Hematopoietic multipotent progenitor cell (in vitro differentiated cells): ENCODE data around the gene CSNK1G1. TPM values are rescaled to one million over a fixed set of nuclear protein-coding genes. Genes with fewer than 3 reads are reported as not detected.

ENCODE experiments used
- small RNA-seq: library from RNA; depleted of rRNA; stranded (forward); fragments of <200 nt; gene quantifications from one replicate; pipeline ENCODE3, GENCODE V24; 2012
- total RNA-seq: library from RNA; depleted of rRNA; stranded (reverse); fragments of >200 nt; gene quantifications from one replicate; pipeline ENCODE4 v1.2.3, GENCODE V29; 2012

Gene CSNK1G1
- total RNA-seq, 1 donor, result 14.0 TPM

Small RNA genes within 50 kb of the gene (small RNA-seq; reads per million reads assigned to genes)
- not detected for gene RF00554

Other genes starting within 250 kb of the CSNK1G1 start
- gene SNX22, start 204.4 kb downstream of the CSNK1G1 start, total RNA-seq, result 1.1 TPM
- 265 TPM for gene PPIB, start 193.2 kb downstream of the CSNK1G1 start, total RNA-seq
- gene PCLAF, start 25.3 kb upstream of the CSNK1G1 start, total RNA-seq, result 8.1 TPM
- gene TRIP4, start 31.7 kb upstream of the CSNK1G1 start, total RNA-seq, result 4.8 TPM
- 41.5 TPM for gene ZNF609, start 104.4 kb upstream of the CSNK1G1 start, total RNA-seq